Endometrium (tissue), 2 donors: Measurements from ENCODE around the gene SMIM21.

ENCODE experiments used
- FAIRE-seq: peaks from 2 replicates; lab custom pipeline; 2012; peaks lifted over from hg19 to GRCh38; lab: Jason Lieb, UNC
- donor health status: control.
- donor health status: control.

SMIM21 gene

DNA sequence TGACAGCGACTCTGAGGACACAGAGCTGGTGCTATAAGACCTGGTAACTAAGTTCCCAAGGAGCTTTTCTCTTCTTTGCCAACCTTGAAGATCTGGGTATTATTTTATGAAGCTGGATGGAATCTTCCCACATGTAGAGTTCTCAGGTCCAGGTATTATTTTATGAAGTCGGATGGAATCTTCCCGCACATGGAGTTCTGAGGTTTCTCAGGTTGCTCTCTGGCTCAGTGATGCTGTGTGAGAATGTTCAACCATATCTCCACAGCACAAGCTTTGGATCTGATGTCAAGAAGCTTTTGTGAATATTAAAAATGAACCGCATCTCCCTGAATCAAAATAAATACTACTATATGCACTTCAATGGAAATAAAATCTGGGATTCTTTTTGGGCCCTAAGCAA lies at the start of gene SMIM21:
TSS of gene SMIM21 (minus strand) at position 101 of the 400 bp plus-strand sequence. CDS start 140 bp downstream, outside the sequence.
- FAIRE-seq: no peak

DNA sequence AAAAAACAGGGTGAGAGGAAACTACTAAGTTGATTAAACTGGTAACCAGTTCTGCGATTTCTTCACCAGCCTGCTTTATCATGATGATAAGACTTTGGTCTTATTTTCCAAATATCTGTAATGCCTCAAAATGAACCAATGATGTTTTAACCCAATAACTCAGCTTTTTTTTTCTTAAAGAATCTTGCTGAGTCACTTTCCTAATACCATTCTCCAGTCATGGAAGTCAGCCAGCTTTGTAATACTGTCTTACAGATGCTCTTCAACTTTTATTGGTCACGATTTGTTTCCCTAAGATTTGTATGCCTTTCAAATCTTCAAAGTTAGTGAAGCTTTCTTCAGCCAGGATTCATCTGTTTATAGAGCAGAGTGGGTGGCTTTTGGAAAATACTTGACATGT lies 47.7 kb upstream of the SMIM21 start:
- peak; percentile 76 for FAIRE-seq

DNA sequence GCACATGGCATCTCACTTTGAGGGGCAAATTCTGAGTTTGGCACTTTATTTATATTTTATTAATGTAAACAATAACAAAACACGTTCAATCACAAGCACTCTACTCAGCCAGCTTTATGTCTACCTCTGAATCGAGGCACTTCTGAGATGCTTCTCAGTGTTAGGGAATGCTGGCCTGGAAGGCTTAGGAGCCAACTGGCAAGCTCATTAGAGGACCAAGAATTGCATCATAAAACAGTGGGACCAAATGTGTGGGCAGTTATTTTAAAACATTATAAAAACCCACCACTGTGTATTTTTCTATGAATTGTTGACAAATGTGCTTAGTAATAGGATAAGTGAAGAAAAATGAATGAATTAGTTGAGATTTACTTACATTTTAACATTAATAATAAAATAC lies 46.8 kb upstream of the SMIM21 start:
- FAIRE-seq: no peak

DNA sequence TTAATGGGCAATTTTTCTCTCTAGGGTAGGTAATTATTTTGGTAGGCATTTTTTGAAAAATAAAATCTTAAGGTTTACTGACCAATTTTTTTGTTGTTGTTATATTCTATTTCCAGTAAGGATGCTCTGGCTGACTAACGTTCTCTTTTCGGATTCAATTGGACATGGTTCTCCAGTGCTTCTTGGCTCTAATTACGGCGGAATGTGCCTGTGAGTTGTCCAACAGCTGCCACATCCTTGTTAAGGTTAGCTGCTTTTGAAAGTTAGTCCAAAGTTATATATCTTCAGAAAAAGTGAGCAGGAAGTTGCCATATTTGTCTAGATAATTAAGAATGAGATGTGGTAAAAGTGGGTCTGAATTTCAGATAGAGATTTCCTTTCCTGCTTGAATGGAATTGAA lies 45.8 kb upstream of the SMIM21 start:
- no peak for FAIRE-seq

DNA sequence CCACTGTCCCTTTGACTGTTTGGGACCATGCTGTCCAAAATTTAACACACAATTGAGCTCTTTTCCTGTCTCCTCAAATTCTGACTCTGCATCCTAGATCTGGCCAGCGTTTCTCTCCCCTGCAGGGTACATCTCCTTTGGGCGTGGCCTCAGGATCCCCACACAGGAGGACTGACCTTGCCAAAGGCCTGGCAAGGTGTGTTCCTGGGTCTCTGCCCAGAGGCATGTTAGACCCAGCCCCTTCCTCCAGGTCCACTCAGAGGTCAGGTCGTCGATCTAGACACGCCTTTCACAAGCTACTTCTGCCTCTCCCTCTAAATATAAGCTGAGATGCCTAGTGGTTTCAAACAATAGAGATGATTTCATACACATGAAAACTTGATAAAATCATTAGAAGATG lies 45.4 kb upstream of the SMIM21 start:
- no peak for FAIRE-seq

DNA sequence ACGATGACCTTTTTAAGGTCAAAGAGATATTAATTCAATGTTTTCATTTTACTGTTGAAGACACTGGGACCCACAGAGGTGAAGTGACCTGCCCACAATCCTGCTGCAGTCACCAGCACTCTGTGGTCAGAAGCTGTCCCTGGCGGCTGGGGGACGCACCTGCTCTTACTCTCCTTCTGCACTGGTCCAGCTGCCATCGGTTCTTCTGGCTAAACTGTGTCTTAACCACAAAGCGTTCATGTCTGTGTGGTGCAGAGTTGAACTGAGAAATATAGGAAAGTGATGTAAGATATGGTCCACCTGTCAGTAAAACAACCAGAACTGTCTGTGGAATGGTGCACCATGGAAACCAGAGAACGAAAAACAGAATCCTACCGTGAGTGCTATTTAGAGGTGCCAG lies 44.9 kb upstream of the SMIM21 start:
- no peak for FAIRE-seq

DNA sequence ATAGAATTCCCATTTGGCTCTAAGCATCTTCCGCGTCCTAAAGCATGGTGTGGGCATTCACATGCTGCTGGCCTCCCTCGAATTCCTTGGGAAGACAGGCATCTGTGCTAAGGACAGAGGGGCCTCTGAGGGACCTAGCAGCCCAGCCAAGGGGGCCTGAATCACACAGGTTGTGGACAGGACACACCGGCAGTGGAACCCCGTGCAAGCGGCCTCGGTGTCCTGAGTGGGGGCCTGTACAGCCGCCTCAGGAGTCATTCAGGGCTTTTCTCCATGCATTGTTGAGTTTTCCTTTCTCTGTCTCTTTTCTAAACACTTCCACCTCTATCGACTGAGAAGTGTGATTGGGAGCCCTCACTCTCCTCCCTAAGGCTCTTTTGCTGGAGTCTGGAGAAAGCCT lies 44.3 kb upstream of the SMIM21 start:
- no peak for FAIRE-seq

DNA sequence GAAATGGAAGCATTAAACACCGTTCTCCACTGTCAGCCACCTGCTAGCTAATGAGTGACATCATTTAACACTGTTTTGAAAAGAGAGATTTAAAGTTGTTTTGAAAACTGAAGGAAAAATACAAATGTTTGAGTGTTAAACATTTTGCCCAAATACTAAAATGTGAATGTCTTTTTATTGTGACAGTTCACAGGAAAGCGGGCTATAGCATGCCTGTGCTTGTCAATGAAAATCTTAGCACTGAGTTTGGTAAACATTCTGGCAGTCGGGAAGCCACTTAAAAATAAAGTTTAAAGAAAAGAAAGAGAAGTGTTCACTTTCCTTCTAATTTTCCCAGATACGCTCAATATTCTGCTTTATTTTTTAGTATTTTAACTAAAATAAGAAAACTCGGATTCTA lies 40.3 kb upstream of the SMIM21 start:
- FAIRE-seq: no peak

DNA sequence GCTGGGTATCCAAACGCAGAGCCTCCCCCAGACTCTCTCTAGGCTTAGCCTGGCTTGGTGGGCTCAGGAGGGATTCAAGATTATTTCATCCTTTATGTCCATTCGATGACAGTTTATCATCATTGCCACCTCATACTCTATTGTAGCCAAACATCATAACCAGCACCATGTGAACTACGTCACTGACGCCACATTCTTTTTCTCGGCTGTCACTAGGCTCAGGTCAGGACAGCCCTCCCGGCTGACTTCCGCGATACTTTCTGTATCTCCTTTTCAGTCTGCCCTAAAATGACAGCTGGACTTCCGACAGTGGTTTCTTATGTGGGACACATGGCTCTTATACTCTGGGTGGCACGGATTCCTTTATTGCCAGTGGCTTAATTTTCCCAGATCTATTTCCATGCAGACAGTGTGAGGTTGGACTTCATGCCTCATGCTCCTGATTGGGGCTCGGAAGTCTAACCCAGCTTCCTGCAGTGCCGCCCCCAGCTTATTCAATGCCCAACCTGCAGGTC lies 39.8 kb upstream of the SMIM21 start:
- FAIRE-seq: no peak

DNA sequence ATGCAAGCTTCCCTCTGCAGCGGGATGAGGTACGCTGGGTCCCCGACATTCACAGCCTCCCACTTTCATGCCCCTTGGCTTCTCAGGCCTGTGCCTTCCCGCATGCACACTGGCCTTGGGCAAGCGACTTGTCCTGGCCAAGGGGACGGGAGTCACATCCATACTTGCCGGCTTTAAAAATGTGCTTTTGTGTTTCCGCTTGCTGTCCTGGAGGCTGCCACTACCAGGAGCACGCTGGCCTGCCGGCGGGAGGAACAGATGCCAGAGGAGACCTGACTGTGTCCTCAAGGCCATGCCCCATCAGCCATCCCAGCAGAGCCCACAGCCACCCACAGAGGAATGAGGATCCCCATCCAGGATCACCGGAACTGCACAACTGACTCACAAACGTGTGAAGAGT lies 36.9 kb upstream of the SMIM21 start:
- no peak for FAIRE-seq

DNA sequence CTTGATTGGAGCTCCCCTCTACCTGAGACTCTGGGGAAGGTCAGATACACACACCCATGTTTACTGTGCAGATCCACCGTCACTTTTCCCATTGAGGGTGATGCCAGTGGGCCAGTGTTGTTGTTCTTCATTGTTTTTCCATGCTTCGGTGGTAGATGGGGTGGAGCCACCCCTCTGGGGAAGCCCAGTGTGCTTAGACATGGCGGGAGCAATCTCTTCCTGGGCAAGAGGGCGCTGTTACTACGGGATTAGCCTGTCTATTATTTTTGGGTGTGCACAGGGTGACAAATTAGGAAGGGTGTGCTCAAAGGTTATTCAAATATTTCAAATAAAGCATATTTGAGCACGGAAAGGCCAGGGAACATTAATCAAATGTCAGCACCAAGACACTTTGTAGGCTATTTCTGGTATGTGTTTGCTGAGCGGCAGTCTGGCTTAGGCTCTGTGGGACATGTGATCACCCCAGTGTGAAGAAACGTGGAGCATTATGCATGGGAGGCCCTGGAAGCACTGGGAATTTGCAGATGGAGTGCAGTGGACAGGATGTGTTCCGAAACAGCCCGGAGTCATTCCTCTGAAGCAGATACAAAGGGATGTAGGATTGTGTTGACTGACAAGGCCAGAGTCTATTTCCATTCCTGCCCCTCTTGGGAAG lies 34.8 kb upstream of the SMIM21 start:
- no peak for FAIRE-seq

DNA sequence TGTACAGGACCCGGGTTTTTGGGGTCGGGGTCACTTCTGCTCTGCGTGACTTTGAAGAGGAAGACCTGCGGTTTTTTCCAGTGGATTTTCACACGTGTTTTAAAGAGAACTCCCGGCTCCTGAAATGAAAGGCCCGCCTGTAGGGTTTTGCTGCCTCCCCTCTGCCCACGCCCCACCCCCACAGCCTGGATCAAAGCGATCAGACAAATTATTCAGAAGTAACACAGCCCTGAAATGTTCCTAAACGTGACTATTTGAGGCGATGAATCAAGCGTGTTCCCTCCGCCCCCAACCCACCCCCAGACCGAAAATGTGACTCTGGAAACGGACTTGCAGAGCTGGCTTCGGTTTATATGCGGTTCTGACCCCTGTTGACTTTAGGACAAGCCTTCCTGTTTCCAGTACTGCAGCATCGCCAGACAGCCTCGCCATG lies 28.7 kb upstream of the SMIM21 start:
- no peak for FAIRE-seq

DNA sequence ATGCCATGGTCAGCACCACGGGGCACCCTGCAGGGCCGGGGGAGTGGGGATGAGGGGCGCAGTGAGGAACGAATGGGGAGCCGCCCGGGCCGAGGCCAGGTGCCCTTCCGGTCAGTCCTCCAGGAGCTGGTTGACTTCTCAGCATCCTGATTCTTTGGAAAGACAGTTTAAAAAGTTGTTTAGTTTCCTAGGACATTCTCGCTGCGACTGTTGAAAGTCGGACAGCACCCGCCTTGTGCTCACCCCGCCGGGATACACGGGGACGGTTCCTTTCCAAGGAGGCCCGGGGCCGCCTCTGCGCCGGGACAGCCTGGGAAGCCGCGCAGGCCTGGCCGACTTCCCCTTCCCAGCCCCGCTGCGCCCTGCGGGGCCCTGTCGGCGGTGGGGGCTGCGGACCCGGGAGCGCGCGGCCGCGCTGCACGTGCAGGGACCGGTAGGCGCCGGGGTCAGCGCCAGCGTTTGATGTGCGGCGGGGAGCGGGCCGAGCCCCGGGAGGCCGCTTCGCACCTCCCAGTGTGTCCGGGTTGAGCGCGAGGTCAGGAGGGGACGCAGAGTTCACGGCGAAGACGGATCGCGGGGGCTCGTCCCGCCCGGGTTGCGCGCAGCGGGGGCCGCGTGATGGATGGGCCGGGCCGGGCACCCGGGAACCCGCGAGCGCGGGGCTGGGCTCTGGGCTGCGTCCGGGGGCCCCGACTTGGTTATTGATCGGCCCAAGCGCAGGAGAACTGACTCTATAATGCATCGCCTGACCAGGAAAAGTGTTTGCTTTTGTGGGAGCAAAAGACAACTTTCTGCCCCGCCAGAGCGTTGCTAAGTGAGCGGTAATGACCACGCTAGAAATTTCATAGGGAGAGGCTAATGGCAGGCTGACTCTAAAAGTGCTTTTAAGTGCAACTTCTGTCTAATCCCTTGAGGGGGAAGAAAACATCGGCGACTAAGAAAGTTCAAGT lies 28.0 kb upstream of the SMIM21 start:
- no peak for FAIRE-seq

DNA sequence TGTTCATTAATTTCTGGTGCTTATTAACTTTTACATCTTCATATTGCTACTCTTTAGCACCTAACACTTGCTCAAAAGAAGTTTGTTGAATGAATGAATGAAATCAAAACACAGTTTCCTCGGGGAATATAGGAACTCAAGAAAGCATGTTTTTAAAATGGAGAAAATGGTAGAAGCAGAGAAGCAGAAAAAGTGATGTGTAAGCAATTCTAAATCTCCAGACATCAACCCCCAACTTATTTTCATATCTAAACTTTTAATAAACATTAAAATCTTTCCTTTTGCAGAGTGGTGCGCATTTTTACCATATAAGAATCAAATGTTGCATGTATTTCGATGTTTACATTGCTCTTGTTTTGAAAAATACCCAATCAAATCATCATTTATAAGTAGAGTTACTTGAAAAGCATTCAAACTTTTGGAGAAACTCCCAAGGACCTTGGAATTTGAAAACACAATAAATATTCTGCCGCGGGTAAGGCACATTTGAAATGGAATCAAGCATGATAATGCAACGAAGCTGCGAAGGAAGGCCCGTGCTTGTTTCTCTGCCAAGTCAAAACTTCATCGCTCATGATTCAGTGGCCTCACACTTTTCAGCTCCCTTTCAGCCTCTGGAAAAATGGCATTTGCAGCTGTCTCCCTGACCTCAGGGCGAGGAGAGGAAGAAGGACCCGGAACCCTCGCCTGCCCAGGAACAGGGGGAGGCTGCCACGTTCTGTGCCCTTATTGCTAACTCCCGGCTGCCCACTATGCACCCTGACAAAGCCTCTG lies 26.7 kb upstream of the SMIM21 start:
- no peak for FAIRE-seq

DNA sequence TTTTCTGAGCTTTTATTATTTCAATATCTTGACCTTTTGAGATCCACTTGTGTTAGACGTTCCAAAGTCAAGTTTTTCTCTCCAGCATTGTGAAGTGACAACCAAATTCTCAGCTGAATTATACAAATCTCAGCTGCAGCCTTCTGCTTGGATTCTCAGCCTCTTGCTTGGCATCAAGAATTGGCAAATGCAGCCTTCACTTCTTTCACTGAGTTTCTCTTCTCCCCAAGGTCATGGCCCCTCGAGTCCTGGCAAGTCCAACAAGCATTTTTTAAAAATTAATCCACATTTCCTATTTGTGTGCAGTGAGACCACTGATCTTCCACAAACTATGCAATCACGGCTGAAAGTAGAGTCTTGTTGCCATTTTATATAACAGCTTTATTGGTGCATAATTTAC lies 23.4 kb upstream of the SMIM21 start:
- no peak for FAIRE-seq

DNA sequence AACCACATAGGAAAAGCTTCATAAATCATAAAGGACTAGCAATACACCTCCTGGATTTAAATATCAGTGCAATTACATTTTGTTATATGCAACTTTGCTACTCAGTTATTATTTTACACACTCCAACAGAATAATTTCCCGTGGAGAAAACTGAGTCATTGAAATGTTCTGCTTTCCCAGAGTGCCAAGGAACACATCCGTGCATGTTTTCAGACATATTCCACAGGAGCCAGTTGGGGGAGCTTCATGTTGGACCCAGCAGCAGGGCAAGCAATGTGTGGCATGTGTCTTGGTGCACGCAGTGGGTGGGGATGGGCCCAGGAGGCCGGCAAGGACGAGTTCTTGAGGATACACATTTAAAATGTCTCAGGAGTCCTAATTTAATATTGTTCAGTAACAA lies 14.4 kb upstream of the SMIM21 start:
- FAIRE-seq: no peak

DNA sequence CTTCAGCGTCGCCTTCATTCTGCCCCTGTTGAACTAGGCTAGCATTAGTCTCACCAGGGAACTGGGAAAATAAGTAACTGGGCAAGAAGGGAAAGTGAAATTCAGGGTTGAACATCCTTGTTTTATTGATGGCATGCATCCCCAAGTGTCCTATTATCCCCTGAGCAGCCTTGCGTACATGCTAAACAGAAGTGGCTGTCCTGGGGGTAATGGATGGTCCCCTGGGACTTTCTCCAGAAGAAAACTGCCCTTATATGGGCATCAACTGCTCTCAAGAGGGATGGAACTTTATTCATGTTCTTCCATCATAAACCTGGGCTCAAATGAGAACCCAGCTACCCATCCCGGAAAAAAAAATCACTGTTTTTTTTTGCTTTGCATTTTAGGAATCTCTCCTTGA lies 11.8 kb upstream of the SMIM21 start:
- FAIRE-seq: no peak

DNA sequence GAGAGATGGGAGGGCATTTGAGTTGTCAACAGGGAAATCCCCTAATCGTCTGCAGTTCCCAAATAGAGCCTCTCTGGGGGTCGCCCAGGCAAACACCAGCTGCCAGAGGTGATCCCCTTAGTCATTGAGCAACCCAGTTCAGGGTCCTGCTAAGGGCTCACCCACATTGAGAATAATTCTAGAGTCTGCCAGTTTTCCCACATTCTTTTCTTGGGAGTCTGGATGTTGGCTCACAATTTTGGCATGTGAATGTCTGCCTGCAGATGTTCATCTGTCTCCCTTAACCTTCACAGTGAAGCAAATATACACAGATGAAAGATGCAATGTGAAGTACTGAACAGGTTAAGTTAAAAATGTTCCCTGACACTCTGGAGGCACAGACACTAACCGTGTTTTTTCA lies 11.4 kb upstream of the SMIM21 start:
- FAIRE-seq: no peak

DNA sequence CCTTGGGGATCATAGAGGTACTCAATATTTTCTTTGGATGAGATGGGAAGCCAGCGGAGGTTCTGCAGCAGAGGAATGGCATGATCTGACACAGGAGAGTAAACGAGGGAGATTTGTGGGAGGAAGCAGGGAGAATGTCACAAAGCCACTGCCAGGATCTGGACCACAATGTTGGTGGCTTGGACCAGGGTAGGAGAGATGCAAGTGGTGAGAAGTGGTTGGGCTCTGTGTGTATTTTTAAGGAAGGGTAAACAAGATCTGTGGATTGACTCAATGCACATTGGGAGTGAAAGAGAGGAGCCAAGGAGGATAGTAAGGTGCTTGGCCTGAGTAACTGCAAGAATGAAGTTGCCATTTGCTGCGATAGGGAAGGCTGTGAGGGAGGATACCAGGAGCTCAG lies 10.5 kb upstream of the SMIM21 start:
- FAIRE-seq: no peak

DNA sequence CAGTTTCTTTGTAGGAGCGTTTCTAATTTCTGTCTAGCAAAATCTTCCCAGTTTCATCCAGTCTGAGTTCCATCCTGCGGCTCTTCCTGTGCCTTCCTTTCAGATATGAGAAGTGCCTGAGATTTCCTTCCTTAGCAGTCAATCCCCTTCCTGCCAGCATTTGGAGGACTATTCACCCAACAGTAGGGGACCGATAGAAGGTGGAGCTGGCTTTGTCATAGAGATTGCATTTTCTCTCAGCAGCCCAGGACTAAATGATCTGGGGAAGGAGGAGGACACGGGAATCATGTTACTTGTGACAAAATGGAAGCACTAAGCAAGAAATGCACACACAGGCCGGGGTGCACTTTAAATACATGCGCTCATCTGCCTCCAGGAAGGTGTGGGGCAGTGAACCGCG lies 5.6 kb upstream of the SMIM21 start:
- no peak for FAIRE-seq

DNA sequence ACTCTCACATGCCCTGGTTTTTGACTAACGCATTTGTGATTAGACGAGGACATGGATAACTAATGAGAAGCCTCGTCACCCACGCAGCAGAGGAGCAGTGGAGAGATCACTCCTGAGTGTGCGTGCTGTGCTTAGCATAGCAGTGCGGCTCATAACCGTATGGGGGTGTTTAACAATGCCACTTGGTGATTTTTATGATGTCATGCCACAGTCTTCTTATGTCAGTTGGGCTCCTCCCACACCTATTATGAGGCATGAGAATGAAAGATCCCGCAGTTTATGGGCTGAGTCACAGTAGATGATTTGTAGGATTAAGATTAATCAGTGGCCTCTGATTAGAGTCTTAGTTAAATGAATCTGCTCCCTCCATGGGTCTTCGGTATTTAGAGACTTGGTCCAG lies 2.5 kb upstream of the SMIM21 start:
- FAIRE-seq: no peak

DNA sequence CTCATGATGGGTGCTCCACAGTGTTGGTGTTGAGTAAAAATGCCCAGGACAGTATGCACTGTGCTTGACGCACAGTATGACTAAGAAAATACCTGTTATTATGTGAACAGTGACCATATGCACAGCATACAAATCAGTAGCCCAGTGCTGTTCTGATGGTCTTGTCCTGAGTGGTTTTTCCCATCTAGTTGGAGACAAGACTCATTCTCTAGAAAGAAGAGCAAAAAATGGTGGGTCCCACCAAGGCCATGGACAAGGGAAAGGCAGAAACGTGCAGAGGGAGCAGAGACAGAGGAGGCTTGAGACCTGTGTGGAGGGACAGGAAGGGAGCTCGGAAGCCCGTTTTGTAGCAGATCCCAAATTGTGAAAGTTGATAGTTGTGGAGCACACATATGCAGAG lies 987 bp upstream of the SMIM21 start:
- FAIRE-seq: no peak
